RPMI7951 (cell line): ENCODE measurements around the gene SLC6A9. TPM values are rescaled to one million over a fixed set of nuclear protein-coding genes. Genes with fewer than 3 reads are reported as not detected.

Experiments used
- DNase-seq: peaks from one replicate; pipeline ENCODE4 v3.0.0-alpha.2; 2012; ENCODE audit warnings: low read depth
- total RNA-seq: library from RNA; depleted of rRNA; stranded (reverse); fragments of >200 nt; shearing (Covaris generic); gene quantifications from 2 replicates; pipeline ENCODE4 v1.2.3, GENCODE V29; 2014; rRNA removed

Gene SLC6A9
- total RNA-seq: 8.2 and 8.9 TPM in 2 replicates

- peak; percentile 86 for DNase-seq
Measured at GRCh38 chr1:44031252-44032169, at the start of gene SLC6A9. Gene SLC6A9 (minus strand): TSS chr1:44031462. CDS start chr1:44024277, 7,185 bp downstream.

- no peak for DNase-seq
Measured at GRCh38 chr1:44079566-44079965, 48.3 kb upstream of the SLC6A9 start.

- DNase-seq: no peak
Measured at GRCh38 chr1:44078104-44078503, 46.8 kb upstream of the SLC6A9 start.

GRCh38 chr1:44077421-44077820 lies 46.2 kb upstream of the SLC6A9 start:
- DNase-seq: peak; percentile 21

- DNase-seq: peak; percentile 67
Measured at GRCh38 chr1:44076066-44076465, 44.8 kb upstream of the SLC6A9 start.

- no peak for DNase-seq
Measured at GRCh38 chr1:44074415-44074814, 43.2 kb upstream of the SLC6A9 start.

- no peak for DNase-seq
Measured at GRCh38 chr1:44073528-44073927, 42.3 kb upstream of the SLC6A9 start.

- no peak for DNase-seq
Measured at GRCh38 chr1:44072821-44073220, 41.6 kb upstream of the SLC6A9 start.

- peak; percentile 96 for DNase-seq
Measured at GRCh38 chr1:44072204-44072603, 40.9 kb upstream of the SLC6A9 start.

- DNase-seq: no peak
Measured at GRCh38 chr1:44071461-44071860, 40.2 kb upstream of the SLC6A9 start.

GRCh38 chr1:44068442-44068921 lies 37.2 kb upstream of the SLC6A9 start:
- no peak for DNase-seq

- no peak for DNase-seq
Measured at GRCh38 chr1:44067266-44068250, 36.3 kb upstream of the SLC6A9 start.

GRCh38 chr1:44062656-44063179 lies 31.5 kb upstream of the SLC6A9 start:
- no peak for DNase-seq

- DNase-seq: no peak
Measured at GRCh38 chr1:44061857-44062256, 30.6 kb upstream of the SLC6A9 start.

- DNase-seq: no peak
Measured at GRCh38 chr1:44060830-44061267, 29.6 kb upstream of the SLC6A9 start.

- DNase-seq: peak; percentile 41
Measured at GRCh38 chr1:44059664-44060355, 28.5 kb upstream of the SLC6A9 start.

- no peak for DNase-seq
Measured at GRCh38 chr1:44059212-44059611, 27.9 kb upstream of the SLC6A9 start.

- no peak for DNase-seq
Measured at GRCh38 chr1:44057293-44057692, 26.0 kb upstream of the SLC6A9 start.

- DNase-seq: no peak
Measured at GRCh38 chr1:44053394-44053793, 22.1 kb upstream of the SLC6A9 start.

- DNase-seq: peak; percentile 64
Measured at GRCh38 chr1:44050261-44050660, 19.0 kb upstream of the SLC6A9 start.

- peak; percentile 88 for DNase-seq
Measured at GRCh38 chr1:44049839-44050238, 18.6 kb upstream of the SLC6A9 start.
